Stimulated activated memory B cell treated with anti-CD40 and anti-IgM and Interleukin-4, amounts not matched to agents 10 μg/mL and 1 μg/mL and 100 μg/mL, for 72 hours (primary cell): ENCODE data around the gene LRRC52.
"Not testable (repeated sequence)": the region's sequence is repeated elsewhere in the genome, so short reads cannot be mapped to it uniquely, and the experiment has no call there.

Source experiments
- ATAC-seq: fragments of 150-1000 bp; cut with Tn5 transposase; 2 replicates; pipeline ENCODE4 v1.10.0; 2021
- H3K27ac Mint-ChIP-seq: one replicate; pipeline ENCODE4 v1.8.0; 2022; ENCODE audit warnings: mild to moderate bottlenecking, mixed read lengths
- H3K27me3 Mint-ChIP-seq: one replicate; pipeline ENCODE4 v1.8.0; 2022; ENCODE audit warnings: mixed read lengths
- H3K36me3 Mint-ChIP-seq: one replicate; pipeline ENCODE4 v1.8.0; 2022; ENCODE audit warnings: mixed read lengths
- H3K4me1 Mint-ChIP-seq: one replicate; pipeline ENCODE4 v1.8.0; 2022; ENCODE audit warnings: mixed read lengths
- H3K4me3 Mint-ChIP-seq: one replicate; pipeline ENCODE4 v1.8.0; 2022; ENCODE audit warnings: mild to moderate bottlenecking, moderate library complexity, mixed read lengths
- H3K9me3 Mint-ChIP-seq: one replicate; pipeline ENCODE4 v1.8.0; 2022; ENCODE audit warnings: mixed read lengths

The LRRC52 gene

GRCh38 chr1:165592945-165593823 is 49.4 kb downstream of the LRRC52 start:
- no peak overlapping the region for H3K27ac Mint-ChIP-seq
- H3K4me1 Mint-ChIP-seq = peaks cover 23% of the 10 kb centered on the region
- H3K36me3 Mint-ChIP-seq = no peaks in the 10 kb centered on the region
- peaks cover 46% of the 10 kb centered on the region for H3K27me3 Mint-ChIP-seq
- H3K9me3 Mint-ChIP-seq = no peaks in the 10 kb centered on the region
- no peak overlapping the region for H3K4me3 Mint-ChIP-seq
- no peak for ATAC-seq

DNA sequence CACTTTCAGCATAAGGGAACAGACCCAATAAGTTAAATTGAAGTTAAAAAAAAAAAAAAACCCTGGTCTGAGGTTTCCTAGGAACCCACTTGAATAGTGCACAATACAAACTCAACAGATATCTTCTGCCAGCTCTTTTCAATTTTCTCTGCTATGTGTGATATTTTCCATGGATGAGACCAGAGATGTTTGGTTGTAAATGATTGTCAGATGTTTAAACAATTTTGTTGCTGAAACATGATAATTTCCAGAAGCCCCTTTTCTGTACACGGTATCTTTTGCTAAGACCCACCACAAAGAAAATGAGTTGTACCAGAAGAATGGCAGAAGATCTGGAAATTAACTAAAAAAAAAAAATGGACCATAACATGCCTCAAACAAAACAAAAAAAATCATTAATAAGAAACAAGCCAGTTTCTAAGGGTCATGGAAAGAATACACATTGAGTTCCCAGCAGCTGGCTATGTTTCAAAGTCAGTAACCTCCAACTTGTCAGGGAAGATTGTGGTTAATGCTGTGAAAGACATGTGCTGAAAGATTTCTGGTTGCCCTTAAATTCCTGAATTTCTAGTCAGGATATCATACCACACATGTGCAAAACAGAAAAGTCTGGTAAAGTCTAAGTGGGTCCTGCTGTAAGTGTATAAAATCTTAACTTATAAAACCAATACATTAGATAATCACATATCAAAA is 51.6 kb downstream of the LRRC52 start:
- Mint-ChIP-seq H3K4me1 (peaks cover 35% of the 10 kb centered on the region), H3K4me3 (no peak overlapping the region), H3K27ac (no peak overlapping the region), H3K27me3 (peaks cover 28% of the 10 kb centered on the region), H3K9me3 (no peaks in the 10 kb centered on the region), H3K36me3 (no peaks in the 10 kb centered on the region)
- no peak for ATAC-seq

DNA sequence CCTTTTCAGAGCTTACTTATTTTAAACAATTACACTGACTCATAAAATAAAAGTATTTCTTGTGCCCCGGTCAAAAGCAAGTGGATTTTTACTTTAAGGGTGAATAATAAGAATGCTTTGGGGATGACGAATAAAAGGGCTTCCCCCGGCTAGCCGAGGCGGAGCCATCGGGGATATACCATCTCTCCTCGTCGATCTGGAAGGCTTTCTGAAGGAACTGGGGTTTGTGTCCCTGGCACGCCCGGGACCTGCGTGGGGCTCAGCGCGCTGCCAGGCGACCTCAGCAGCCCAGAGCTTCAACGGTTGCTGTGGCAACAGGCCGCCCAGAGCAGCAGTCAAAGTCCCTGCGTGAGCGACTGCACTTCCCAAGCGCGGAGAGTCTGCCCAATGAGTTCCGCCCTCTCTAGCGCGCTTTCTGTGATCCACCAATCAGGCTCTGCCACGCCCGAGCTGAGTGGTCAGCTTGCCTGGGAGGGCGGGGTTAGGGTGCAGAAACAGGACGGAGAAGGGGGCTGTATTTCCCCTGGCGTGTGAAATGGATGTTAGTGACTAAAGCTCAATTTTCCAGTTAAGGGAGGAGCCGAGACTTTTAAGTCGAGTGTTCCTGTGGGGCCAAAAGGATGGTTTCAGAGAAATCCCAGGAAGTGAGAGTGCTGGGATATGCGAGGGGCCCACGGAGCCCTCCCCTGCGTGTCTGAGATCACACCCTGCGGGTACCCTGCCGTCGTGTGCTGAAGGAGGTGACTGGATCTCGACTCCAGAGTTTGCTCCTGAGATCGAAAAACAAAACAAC is 54.3 kb downstream of the LRRC52 start:
- Mint-ChIP-seq H3K4me3 (peak overlapping the region; percentile 81), H3K4me1 (peaks cover 43% of the 10 kb centered on the region), H3K27me3 (peaks cover 8% of the 10 kb centered on the region), H3K9me3 (no peaks in the 10 kb centered on the region), H3K27ac (peak overlapping the region; percentile 75), H3K36me3 (no peaks in the 10 kb centered on the region)
- peak; percentile 98 for ATAC-seq

- H3K36me3 Mint-ChIP-seq = no peaks in the 10 kb centered on the region
- no peaks in the 10 kb centered on the region for H3K9me3 Mint-ChIP-seq
- peaks cover 41% of the 10 kb centered on the region for H3K4me1 Mint-ChIP-seq
- peaks cover 2% of the 10 kb centered on the region for H3K27me3 Mint-ChIP-seq
- peak overlapping the region; percentile 75 for H3K27ac Mint-ChIP-seq
- peak overlapping the region; percentile 81 for H3K4me3 Mint-ChIP-seq
- ATAC-seq = peak; percentile 44
Measured at GRCh38 chr1:165598676-165599059, 54.9 kb downstream of the LRRC52 start.

DNA sequence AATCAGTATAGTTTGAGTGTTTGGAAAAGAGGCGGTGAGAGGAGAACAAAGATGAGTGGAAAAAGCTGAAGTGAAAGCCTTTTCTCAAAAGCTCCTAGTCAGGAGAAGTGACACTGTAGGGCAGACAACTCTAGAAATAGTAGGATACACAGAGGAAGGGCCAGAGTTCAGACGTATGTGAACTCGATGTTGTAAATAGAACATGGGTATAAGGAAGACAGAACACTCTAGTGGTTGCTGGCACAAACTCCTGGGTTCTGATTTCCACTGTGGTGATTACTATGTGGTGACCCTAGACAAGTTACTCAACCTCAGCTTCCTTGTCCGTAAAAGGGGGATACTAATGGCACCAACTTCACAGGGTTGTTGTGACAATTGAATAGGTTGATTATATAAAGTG is 57.0 kb downstream of the LRRC52 start:
- Mint-ChIP-seq H3K4me3 (no peak overlapping the region), H3K36me3 (no peaks in the 10 kb centered on the region), H3K27ac (no peak overlapping the region), H3K9me3 (no peaks in the 10 kb centered on the region), H3K4me1 (peaks cover 41% of the 10 kb centered on the region), H3K27me3 (no peaks in the 10 kb centered on the region)
- ATAC-seq = no peak

DNA sequence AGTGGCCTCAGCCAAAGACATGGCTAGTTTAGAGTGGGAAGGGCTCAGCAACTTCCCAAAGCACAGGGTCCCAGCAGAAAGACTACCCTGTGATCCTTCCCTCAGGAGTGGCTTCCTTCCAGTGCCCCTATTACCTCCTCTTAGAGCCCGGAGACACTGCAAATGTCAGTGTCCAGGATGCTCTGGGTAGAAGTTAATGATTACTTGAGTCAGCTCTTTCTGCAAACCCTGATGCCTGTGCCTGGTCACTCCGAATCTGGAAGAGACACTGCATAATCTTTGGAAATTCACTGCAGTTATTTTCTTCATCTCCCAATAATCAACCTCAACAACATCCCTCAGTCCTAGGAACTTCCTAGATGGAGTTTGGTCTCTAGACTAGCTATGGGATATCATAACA is 60.0 kb downstream of the LRRC52 start:
- Mint-ChIP-seq H3K4me3 (no peak overlapping the region), H3K27ac (no peak overlapping the region), H3K36me3 (no peaks in the 10 kb centered on the region), H3K27me3 (no peaks in the 10 kb centered on the region), H3K4me1 (peaks cover 26% of the 10 kb centered on the region), H3K9me3 (no peaks in the 10 kb centered on the region)
- ATAC-seq = no peak

- no peak for ATAC-seq
- H3K4me1 Mint-ChIP-seq = peaks cover 21% of the 10 kb centered on the region
Measured at GRCh38 chr1:165605246-165605645, 61.4 kb downstream of the LRRC52 start.

GRCh38 chr1:165606676-165607075 is 62.9 kb downstream of the LRRC52 start:
- ATAC-seq, H3K27me3 Mint-ChIP-seq, H3K9me3 Mint-ChIP-seq, H3K27ac Mint-ChIP-seq, H3K36me3 Mint-ChIP-seq, H3K4me3 Mint-ChIP-seq: not testable (repeated sequence)
- peaks cover 15% of the 10 kb centered on the region for H3K4me1 Mint-ChIP-seq

More at GRCh38 chr1:165605246-165605645, 61.4 kb downstream of the LRRC52 start:
- H3K27ac Mint-ChIP-seq = no peak overlapping the region
- H3K27me3 Mint-ChIP-seq = no peaks in the 10 kb centered on the region
- no peaks in the 10 kb centered on the region for H3K36me3 Mint-ChIP-seq
- H3K9me3 Mint-ChIP-seq = no peaks in the 10 kb centered on the region
- no peak overlapping the region for H3K4me3 Mint-ChIP-seq

GRCh38 chr1:165610866-165611265 is 67.1 kb downstream of the LRRC52 start:
- Mint-ChIP-seq H3K9me3 (no peaks in the 10 kb centered on the region), H3K36me3 (no peaks in the 10 kb centered on the region), H3K27me3 (peaks cover 15% of the 10 kb centered on the region), H3K27ac (no peak overlapping the region), H3K4me3 (no peak overlapping the region), H3K4me1 (peaks cover 16% of the 10 kb centered on the region)
- no peak for ATAC-seq

DNA sequence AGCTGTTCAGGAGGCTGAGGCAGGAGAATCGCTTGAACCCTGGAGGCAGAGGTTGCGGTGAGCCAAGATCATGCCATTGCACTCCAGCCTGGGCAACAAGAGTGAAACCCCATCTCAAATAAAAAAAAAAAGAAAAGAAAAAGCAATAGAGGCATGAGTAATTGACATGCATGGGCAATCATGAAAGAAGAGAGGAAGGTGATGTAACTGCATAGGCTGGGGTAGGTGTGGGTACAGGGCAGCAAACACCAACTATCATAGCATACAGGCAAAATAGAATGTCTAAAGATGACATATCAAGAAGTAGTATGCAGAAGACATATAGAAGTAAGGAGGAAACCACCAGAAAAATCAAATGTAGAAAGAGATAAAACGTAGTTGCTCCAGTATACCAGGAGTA is 68.3 kb downstream of the LRRC52 start:
- H3K4me3 Mint-ChIP-seq = no peak overlapping the region
- no peaks in the 10 kb centered on the region for H3K36me3 Mint-ChIP-seq
- H3K27me3 Mint-ChIP-seq = peaks cover 15% of the 10 kb centered on the region
- no peaks in the 10 kb centered on the region for H3K9me3 Mint-ChIP-seq
- H3K27ac Mint-ChIP-seq = no peak overlapping the region
- no peak for ATAC-seq
- H3K4me1 Mint-ChIP-seq = peaks cover 10% of the 10 kb centered on the region
